Uterine smooth muscle cell (primary cell): ENCODE results near the gene PCAT6. TPM values are rescaled to one million over a fixed set of nuclear protein-coding genes. Genes with fewer than 3 reads are reported as not detected.

ENCODE experiments used
- total RNA-seq: library from RNA; depleted of rRNA; stranded (reverse); fragments of >200 nt; gene quantifications from 2 replicates; pipeline ENCODE4 v1.2.3, GENCODE V29; 2014

The PCAT6 gene
- total RNA-seq: not detected in 2 replicates

DNA sequence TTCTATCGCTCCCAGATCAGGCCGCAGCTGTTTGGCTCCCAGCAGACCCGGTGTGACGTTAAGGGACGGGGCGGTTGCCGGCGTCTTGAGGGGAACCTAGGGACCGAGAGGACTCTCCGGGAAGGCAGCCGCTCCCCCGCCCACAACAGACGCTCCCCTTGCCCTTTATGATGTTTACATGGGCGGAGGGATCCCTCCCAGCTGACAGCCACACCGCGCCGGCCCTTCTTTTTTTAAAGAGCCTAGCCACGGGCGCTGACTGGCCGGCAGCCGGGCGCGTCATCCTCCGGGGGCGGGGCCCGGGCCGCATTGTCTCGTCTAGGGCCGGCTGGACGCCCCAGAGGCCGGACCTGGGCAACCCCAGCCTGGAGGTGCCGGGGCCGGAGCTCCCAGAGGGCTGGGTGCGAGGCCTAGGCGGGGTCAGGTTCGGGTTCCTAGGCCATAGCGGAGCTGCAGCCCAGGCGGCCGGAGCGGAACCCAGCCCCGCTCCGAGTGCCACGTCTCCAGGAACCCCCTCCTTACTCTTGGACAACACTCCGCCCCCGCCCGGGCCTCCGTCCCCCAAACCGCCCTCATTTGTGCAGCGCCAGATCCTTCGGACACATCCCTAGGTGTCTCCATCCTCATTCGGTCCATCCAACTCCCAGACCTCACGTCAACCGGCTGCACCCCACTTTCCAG, at the start of gene PCAT6:
TSS of gene PCAT6 (plus strand) at position 340 of the 681 bp plus-strand sequence.

DNA sequence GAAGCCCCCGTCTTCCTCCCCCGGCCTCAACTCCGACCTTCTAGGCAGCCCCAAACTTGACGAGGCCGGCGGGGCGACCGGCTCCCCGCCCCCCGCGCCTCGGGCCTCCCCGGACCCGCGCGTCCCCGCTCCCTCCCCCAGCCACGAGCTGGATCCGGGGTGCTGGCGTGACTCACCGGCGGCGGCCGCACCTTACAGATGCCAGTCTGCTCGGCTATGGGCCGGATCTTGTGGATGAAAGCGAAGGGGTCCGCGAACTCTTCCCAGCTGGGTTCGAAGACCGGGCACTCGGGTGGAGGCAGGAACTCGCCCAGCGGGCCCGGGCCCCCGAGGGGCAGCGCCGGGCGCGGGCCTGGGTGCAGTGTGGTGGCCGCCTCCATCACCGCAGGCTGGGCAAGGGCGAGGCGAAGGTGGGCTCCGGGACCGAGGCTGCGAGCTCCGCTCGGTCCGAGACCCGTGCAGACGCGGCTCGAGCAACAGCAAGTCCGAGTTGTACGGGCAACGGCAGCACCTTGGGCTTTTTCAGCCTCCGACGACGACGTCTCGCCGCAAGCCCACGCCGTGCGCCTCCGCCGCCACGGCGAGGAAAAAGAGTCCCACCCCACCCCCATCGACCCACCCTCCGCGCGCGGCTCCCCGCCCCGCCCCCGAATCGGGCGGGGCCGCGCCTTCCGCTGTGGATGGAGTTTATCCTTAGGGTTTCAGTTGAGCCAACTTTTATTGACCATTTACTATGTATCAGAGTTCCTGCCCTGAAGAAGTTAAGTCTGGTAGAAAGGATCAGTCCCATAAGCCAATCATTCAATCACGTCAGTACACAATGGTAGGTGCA, 2.6 kb upstream of the PCAT6 start, which contains the start of gene KDM5B:
TSS of gene KDM5B (minus strand) at position 496 of the 832 bp plus-strand sequence. CDS start at position 380, 116 bp downstream.

Other genes with a start within 250 kb of the PCAT6 start
- gene SYT2, start 100.5 kb upstream of the PCAT6 start, total RNA-seq: under 0.01 TPM in 1 of 2 replicates, not detected in the other
- gene KDM5B, start 2.5 kb upstream of the PCAT6 start, total RNA-seq: 70.7 and 96.7 TPM in 2 replicates
- 3.5 and 3.7 TPM in 2 replicates for gene RABIF, start 78.2 kb downstream of the PCAT6 start, total RNA-seq
- gene KLHL12, start 116.3 kb downstream of the PCAT6 start, total RNA-seq: 43.8 and 47.1 TPM in 2 replicates
- 79.6 and 86.6 TPM in 2 replicates for gene ADIPOR1, start 147.4 kb downstream of the PCAT6 start, total RNA-seq
- gene CYB5R1, start 156.3 kb downstream of the PCAT6 start, total RNA-seq: 24.0 and 38.1 TPM in 2 replicates
- gene TMEM183A, start 196.4 kb downstream of the PCAT6 start, total RNA-seq: 82.7 and 103 TPM in 2 replicates
- 5.0 and 10.1 TPM in 2 replicates for gene PPFIA4, start 215.5 kb downstream of the PCAT6 start, total RNA-seq